Measurements from ENCODE around the gene SMAD5.

Gene SMAD5

DNA sequence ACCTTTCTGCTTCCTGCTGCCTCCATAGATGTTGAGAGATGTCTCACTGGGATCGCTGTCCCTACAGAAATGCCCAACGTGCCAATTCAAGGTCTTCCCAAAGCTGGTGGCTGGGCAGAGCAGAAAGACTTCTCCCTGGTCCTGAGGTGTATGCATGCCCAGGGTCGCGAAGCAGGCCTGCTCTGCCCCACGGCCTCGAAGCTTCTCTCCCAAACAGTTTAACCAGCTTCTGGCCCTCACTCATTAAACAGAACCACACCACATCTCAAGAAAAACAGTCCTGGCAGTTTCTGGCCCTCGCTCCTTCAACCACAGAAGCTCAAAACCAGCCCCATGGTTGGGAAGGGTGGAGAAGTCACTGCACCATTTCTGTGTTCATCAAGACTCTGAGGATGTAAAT is 75.0 kb downstream of the SMAD5 start:
- H3K4me3 ChIP-seq (IDR thresholded peaks at IDR 0.05; ENCODE audit: insufficient read depth, low read depth, low read length): no peak overlapping the region
- H3K4me1 ChIP-seq (ENCODE audit: low read depth, poor library complexity, severe bottlenecking): no peaks in the 10 kb centered on the region
- H3K9ac ChIP-seq: no peak overlapping the region
- TF ChIP-seq, protein P1, sequence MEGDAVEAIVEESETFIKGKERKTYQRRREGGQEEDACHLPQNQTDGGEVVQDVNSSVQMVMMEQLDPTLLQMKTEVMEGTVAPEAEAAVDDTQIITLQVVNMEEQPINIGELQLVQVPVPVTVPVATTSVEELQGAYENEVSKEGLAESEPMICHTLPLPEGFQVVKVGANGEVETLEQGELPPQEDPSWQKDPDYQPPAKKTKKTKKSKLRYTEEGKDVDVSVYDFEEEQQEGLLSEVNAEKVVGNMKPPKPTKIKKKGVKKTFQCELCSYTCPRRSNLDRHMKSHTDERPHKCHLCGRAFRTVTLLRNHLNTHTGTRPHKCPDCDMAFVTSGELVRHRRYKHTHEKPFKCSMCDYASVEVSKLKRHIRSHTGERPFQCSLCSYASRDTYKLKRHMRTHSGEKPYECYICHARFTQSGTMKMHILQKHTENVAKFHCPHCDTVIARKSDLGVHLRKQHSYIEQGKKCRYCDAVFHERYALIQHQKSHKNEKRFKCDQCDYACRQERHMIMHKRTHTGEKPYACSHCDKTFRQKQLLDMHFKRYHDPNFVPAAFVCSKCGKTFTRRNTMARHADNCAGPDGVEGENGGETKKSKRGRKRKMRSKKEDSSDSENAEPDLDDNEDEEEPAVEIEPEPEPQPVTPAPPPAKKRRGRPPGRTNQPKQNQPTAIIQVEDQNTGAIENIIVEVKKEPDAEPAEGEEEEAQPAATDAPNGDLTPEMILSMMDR (conservative IDR thresholded peaks at IDR 0.05; ENCODE audit: low read depth, low read length): no peak
- H4K20me1 ChIP-seq (ENCODE audit: insufficient read depth): no peaks in the 10 kb centered on the region
- H3K27me3 ChIP-seq (ENCODE audit: insufficient read depth, low read depth): no peaks in the 10 kb centered on the region
- H2AFZ ChIP-seq (ENCODE audit: low read depth): no peak overlapping the region
- no peaks in the 10 kb centered on the region for H3K36me3 ChIP-seq (ENCODE audit: insufficient read depth)
- H3K79me2 ChIP-seq (ENCODE audit: insufficient read depth, low read depth): no peaks in the 10 kb centered on the region
- no peak overlapping the region for H3K27ac ChIP-seq
- no peak overlapping the region for H3K4me2 ChIP-seq

DNA sequence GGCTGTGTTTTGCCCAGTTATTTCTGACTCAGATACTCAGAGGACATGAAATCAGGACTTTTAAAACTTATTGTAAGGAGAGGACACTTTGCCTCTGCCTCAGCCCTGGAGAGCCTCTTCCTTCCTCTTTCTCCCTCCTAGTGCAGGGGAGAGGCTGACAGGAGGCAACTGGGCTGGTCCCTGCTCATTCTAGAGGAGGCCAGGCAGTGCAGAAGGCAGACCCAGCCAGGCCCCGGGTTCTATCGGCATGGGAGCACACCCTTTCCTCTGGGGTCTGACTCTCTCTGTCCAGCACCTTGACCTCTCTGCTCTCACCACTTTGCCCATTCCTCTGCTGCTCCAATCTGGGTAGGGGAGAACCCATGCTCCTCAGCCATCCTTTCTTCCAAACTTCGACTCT is 76.3 kb downstream of the SMAD5 start:
- Histone ChIP-seq H3K36me3 (ENCODE audit: insufficient read depth) (no peaks in the 10 kb centered on the region), H3K4me3 (IDR thresholded peaks at IDR 0.05; ENCODE audit: insufficient read depth, low read depth, low read length) (no peak overlapping the region), H3K27me3 (ENCODE audit: insufficient read depth, low read depth) (no peaks in the 10 kb centered on the region), H3K4me1 (ENCODE audit: low read depth, poor library complexity, severe bottlenecking) (no peaks in the 10 kb centered on the region), H3K9ac (no peak overlapping the region), H4K20me1 (ENCODE audit: insufficient read depth) (no peaks in the 10 kb centered on the region), H2AFZ (ENCODE audit: low read depth) (no peak overlapping the region), H3K4me2 (no peak overlapping the region), H3K79me2 (ENCODE audit: insufficient read depth, low read depth) (no peaks in the 10 kb centered on the region), H3K27ac (no peak overlapping the region)
- TF ChIP-seq, protein P1 (conservative IDR thresholded peaks at IDR 0.05; ENCODE audit: low read depth, low read length): no peak

DNA sequence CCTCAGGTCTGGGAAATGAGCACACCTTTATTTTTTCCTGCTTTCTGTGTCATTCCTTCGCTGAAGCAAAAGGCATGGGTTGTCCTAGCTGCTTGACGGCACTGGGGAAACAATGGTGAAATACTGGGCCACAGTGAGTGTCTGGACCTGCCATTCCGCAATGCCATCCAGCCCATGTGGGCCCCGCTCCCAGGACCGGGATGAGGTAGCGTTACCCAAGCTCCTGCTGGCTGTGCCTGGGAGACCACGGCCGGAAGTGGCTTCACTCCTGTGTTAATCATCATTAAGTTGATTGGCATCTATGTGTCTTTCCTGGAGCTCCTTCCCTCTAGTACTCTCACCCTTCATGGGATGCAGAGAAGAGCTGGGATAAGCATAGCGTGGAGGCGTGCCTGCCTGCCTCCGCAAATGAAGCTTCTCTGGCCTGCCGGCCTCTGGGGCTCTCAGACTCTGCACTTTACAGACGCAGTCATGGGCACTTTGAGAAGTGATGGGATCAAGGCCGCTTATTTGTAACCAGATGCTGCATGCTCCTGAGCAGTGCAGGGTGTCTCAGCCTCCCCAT is 76.8 kb downstream of the SMAD5 start:
- Histone ChIP-seq H3K9ac (no peak overlapping the region), H3K79me2 (ENCODE audit: insufficient read depth, low read depth) (no peaks in the 10 kb centered on the region), H3K36me3 (ENCODE audit: insufficient read depth) (no peaks in the 10 kb centered on the region), H3K4me1 (ENCODE audit: low read depth, poor library complexity, severe bottlenecking) (no peaks in the 10 kb centered on the region), H3K4me2 (no peak overlapping the region), H3K27ac (no peak overlapping the region), H3K27me3 (ENCODE audit: insufficient read depth, low read depth) (no peaks in the 10 kb centered on the region), H3K4me3 (IDR thresholded peaks at IDR 0.05; ENCODE audit: insufficient read depth, low read depth, low read length) (no peak overlapping the region), H2AFZ (ENCODE audit: low read depth) (no peak overlapping the region), H4K20me1 (ENCODE audit: insufficient read depth) (no peaks in the 10 kb centered on the region)
- TF ChIP-seq, protein P1 (conservative IDR thresholded peaks at IDR 0.05; ENCODE audit: low read depth, low read length): no peak

GRCh38 chr5:136210259-136210658 is 77.6 kb downstream of the SMAD5 start:
- no peaks in the 10 kb centered on the region for H3K4me1 ChIP-seq (ENCODE audit: low read depth, poor library complexity, severe bottlenecking)
- H2AFZ ChIP-seq (ENCODE audit: low read depth): no peak overlapping the region
- H3K9ac ChIP-seq: no peak overlapping the region
- no peaks in the 10 kb centered on the region for H4K20me1 ChIP-seq (ENCODE audit: insufficient read depth)
- H3K27me3 ChIP-seq (ENCODE audit: insufficient read depth, low read depth): no peaks in the 10 kb centered on the region
- no peak overlapping the region for H3K4me2 ChIP-seq
- H3K79me2 ChIP-seq (ENCODE audit: insufficient read depth, low read depth): no peaks in the 10 kb centered on the region
- TF ChIP-seq, protein P1 (conservative IDR thresholded peaks at IDR 0.05; ENCODE audit: low read depth, low read length): no peak
- no peak overlapping the region for H3K27ac ChIP-seq
- no peak overlapping the region for H3K4me3 ChIP-seq (IDR thresholded peaks at IDR 0.05; ENCODE audit: insufficient read depth, low read depth, low read length)
- H3K36me3 ChIP-seq (ENCODE audit: insufficient read depth): no peaks in the 10 kb centered on the region

Measured in KMS-11 (cell line).